22Rv1 (cell line): Measurements from ENCODE around the gene ZNF462.

Experiments
- H3K27ac ChIP-seq: fragments of 450-650 bp; 2 replicates; pipeline ENCODE4 v1.5.1; 2017
- CTCF ChIP-seq: fragments of 450-650 bp; IDR thresholded peaks from 2 replicates; pipeline ENCODE4 v1.5.1; 2017; ENCODE audit warnings: mild to moderate bottlenecking
- ZFX ChIP-seq: fragments of 450-650 bp; IDR thresholded peaks from 2 replicates; pipeline ENCODE4 v1.6.1; 2017; ENCODE audit warnings: antibody characterized with exemption, borderline replicate concordance

The ZNF462 gene

GRCh38 chr9:106866243-106866642 is 3.3 kb downstream of the ZNF462 start:
- TF ChIP-seq CTCF (no peak), ZFX (no peak)
- H3K27ac ChIP-seq = no peak overlapping the region

GRCh38 chr9:106867286-106867685 is 4.3 kb downstream of the ZNF462 start:
- no peak overlapping the region for H3K27ac ChIP-seq

GRCh38 chr9:106868087-106868486 is 5.1 kb downstream of the ZNF462 start:
- TF ChIP-seq ZFX = no peak
- TF ChIP-seq CTCF = no peak
- no peak overlapping the region for H3K27ac ChIP-seq

More at GRCh38 chr9:106867286-106867685, 4.3 kb downstream of the ZNF462 start:
- TF ChIP-seq CTCF (no peak), ZFX (no peak)

GRCh38 chr9:106868565-106868964 is 5.6 kb downstream of the ZNF462 start:
- no peak overlapping the region for H3K27ac ChIP-seq
- TF ChIP-seq ZFX = no peak
- TF ChIP-seq CTCF = no peak

GRCh38 chr9:106869028-106869427 is 6.1 kb downstream of the ZNF462 start:
- no peak for TF ChIP-seq ZFX
- TF ChIP-seq CTCF = no peak
- H3K27ac ChIP-seq = no peak overlapping the region

- TF ChIP-seq ZFX (no peak), CTCF (no peak)
- no peak overlapping the region for H3K27ac ChIP-seq
These were observed 6.5 kb downstream of the ZNF462 start for GRCh38 chr9:106869458-106869857.

GRCh38 chr9:106872641-106873040 is 9.7 kb downstream of the ZNF462 start:
- TF ChIP-seq ZFX = no peak
- no peak for TF ChIP-seq CTCF

More at GRCh38 chr9:106872641-106873040, 9.7 kb downstream of the ZNF462 start:
- H3K27ac ChIP-seq = no peak overlapping the region
